Measurements from ENCODE around the gene SLC6A5.

Gene SLC6A5

GRCh38 chr11:20558741-20559140 lies 40.7 kb upstream of the SLC6A5 start:
- H2BK15ac ChIP-seq (ENCODE audit: low read length), result no peak overlapping the region
- no peak overlapping the region for H4K8ac ChIP-seq (ENCODE audit: low read depth, low read length)
- H3K27ac ChIP-seq (replicated peaks; ENCODE audit: low read length), result no peak overlapping the region
- H4K91ac ChIP-seq (ENCODE audit: low read depth, low read length, poor library complexity), result no peak overlapping the region
- H3K4me2 ChIP-seq (ENCODE audit: insufficient read depth, low read length, poor library complexity, severe bottlenecking), result no peak overlapping the region
- H2AK5ac ChIP-seq (ENCODE audit: low read depth, low read length), result no peak overlapping the region
- no peak overlapping the region for H3K4ac ChIP-seq (ENCODE audit: low read length)
- no peak overlapping the region for H2BK120ac ChIP-seq (ENCODE audit: low read depth, low read length)
- no peak overlapping the region for H3K9ac ChIP-seq (ENCODE audit: low read depth, low read length, poor library complexity)
- no peaks in the 10 kb centered on the region for H3K9me3 ChIP-seq (replicated peaks in 1 of 2; ENCODE audit: control insufficient read depth in 2 of 2, insufficient read depth in 1 of 2, low read depth in 1 of 2, low read length in 2 of 2)
- no CpG with 5 or more reads among the region's 4 CpGs for WGBS, 2 donors (ENCODE audit: extremely low coverage in 2 of 2, insufficient read length in 2 of 2, insufficient replicate concordance in 1 of 2)
- H3K4me3 ChIP-seq (ENCODE audit: low read length in 2 of 2), result no peak overlapping the region
- no peaks in the 10 kb centered on the region for H3K79me1 ChIP-seq (ENCODE audit: low read depth, low read length)
- H3K4me1 ChIP-seq (ENCODE audit: control insufficient read depth in 2 of 2, insufficient read depth in 1 of 2, low read depth in 1 of 2, low read length in 2 of 2), result no peaks in the 10 kb centered on the region
- H2AFZ ChIP-seq (ENCODE audit: low read length), result no peak overlapping the region
- H3K23ac ChIP-seq (ENCODE audit: low read depth, low read length, poor library complexity), result no peak overlapping the region
- H2BK12ac ChIP-seq (ENCODE audit: low read length), result no peak overlapping the region
- no peak overlapping the region for H3K14ac ChIP-seq (ENCODE audit: low read length)
- H3K18ac ChIP-seq (ENCODE audit: low read length), result no peak overlapping the region
- no peaks in the 10 kb centered on the region for H3K27me3 ChIP-seq (ENCODE audit: control insufficient read depth in 3 of 3, insufficient read depth in 3 of 3, low read depth in 1 of 3, low read length in 3 of 3)
- no peak for DNase-seq (ENCODE audit: low spot score)
- no peaks in the 10 kb centered on the region for H3K36me3 ChIP-seq (replicated peaks in 1 of 2; ENCODE audit: control insufficient read depth in 2 of 2, insufficient read depth in 2 of 2, low read length in 2 of 2)
- no peak overlapping the region for H2BK5ac ChIP-seq (ENCODE audit: low read length)

DNA sequence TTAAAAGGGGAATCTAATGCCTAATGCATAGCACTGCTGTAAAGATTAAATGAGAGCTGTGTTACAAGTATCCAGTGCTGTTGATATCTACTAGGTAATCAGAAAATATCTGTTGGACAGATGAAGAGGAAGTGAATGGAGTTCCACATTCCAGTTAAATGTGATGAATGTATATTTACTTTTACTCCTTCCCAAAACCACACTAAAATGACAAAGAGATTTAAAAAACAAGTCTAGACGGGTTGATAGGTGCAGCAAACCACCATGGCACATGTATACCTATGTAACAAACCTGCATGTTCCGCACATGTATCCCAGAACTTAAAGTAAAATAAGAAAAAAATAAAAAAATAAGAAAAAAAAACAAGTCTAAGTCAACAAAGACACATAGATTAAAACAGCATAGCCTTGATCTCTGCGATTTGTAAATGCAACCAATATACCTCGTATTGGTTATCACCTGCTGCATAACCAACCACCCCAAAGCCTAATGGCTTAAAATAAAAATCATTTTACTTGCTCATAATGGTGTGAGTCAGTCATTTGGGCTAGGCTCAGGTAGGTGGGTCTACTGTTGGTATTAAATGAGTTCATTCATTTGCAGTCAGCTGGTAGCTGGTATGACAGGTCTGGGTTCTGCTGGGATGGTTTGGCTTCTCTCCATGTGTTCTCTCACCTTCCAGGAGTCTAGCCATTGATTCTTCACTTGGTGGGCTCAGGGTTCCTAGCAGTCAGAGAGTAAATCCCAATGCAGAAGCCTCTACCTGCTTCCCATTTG lies 39.7 kb upstream of the SLC6A5 start:
- no peak overlapping the region for H3K27ac ChIP-seq (replicated peaks; ENCODE audit: low read length)
- H4K91ac ChIP-seq (ENCODE audit: low read depth, low read length, poor library complexity), result no peak overlapping the region
- no CpG with 5 or more reads among the region's 4 CpGs for WGBS, 2 donors (ENCODE audit: extremely low coverage in 2 of 2, insufficient read length in 2 of 2, insufficient replicate concordance in 1 of 2)
- no peak overlapping the region for H2BK120ac ChIP-seq (ENCODE audit: low read depth, low read length)
- H2AK5ac ChIP-seq (ENCODE audit: low read depth, low read length), result no peak overlapping the region
- no peaks in the 10 kb centered on the region for H3K79me1 ChIP-seq (ENCODE audit: low read depth, low read length)
- H3K36me3 ChIP-seq (replicated peaks in 1 of 2; ENCODE audit: control insufficient read depth in 2 of 2, insufficient read depth in 2 of 2, low read length in 2 of 2), result no peaks in the 10 kb centered on the region
- no peaks in the 10 kb centered on the region for H3K4me1 ChIP-seq (ENCODE audit: control insufficient read depth in 2 of 2, insufficient read depth in 1 of 2, low read depth in 1 of 2, low read length in 2 of 2)
- H3K27me3 ChIP-seq (ENCODE audit: control insufficient read depth in 3 of 3, insufficient read depth in 3 of 3, low read depth in 1 of 3, low read length in 3 of 3), result no peaks in the 10 kb centered on the region
- H3K9me3 ChIP-seq (replicated peaks in 1 of 2; ENCODE audit: control insufficient read depth in 2 of 2, insufficient read depth in 1 of 2, low read depth in 1 of 2, low read length in 2 of 2), result no peaks in the 10 kb centered on the region
- H4K8ac ChIP-seq (ENCODE audit: low read depth, low read length), result no peak overlapping the region
- H3K14ac ChIP-seq (ENCODE audit: low read length), result no peak overlapping the region
- no peak overlapping the region for H3K18ac ChIP-seq (ENCODE audit: low read length)
- H2BK15ac ChIP-seq (ENCODE audit: low read length), result no peak overlapping the region
- H2AFZ ChIP-seq (ENCODE audit: low read length), result no peak overlapping the region
- H2BK5ac ChIP-seq (ENCODE audit: low read length), result no peak overlapping the region
- no peak overlapping the region for H3K4ac ChIP-seq (ENCODE audit: low read length)
- no peak overlapping the region for H3K23ac ChIP-seq (ENCODE audit: low read depth, low read length, poor library complexity)
- H3K4me2 ChIP-seq (ENCODE audit: insufficient read depth, low read length, poor library complexity, severe bottlenecking), result no peak overlapping the region
- no peak overlapping the region for H2BK12ac ChIP-seq (ENCODE audit: low read length)
- no peak for DNase-seq (ENCODE audit: low spot score)
- no peak overlapping the region for H3K4me3 ChIP-seq (ENCODE audit: low read length in 2 of 2)
- H3K9ac ChIP-seq (ENCODE audit: low read depth, low read length, poor library complexity), result no peak overlapping the region

DNA sequence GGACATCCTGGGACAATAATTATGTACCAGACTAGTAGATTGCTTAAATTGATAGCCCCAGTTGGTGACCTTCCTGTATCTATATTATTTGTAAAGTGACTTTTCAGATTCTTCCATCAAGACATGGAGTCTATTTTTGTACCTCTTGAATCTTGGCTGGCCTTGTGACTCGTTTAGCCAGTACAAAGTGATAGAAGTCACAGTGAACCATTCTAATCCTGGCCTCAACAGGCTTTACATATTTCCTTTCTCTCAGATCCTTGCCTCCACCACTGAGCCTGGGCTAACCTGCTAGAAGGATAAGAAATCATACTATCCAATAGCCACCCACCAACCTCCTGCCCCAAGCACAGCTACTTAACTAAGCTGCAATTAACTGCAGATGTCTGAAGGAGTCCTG lies 37.5 kb upstream of the SLC6A5 start:
- Histone ChIP-seq H3K23ac (ENCODE audit: low read depth, low read length, poor library complexity) (no peak overlapping the region), H4K91ac (ENCODE audit: low read depth, low read length, poor library complexity) (no peak overlapping the region), H2BK5ac (ENCODE audit: low read length) (no peak overlapping the region), H3K4me1 (ENCODE audit: control insufficient read depth in 2 of 2, insufficient read depth in 1 of 2, low read depth in 1 of 2, low read length in 2 of 2) (no peaks in the 10 kb centered on the region), H3K9ac (ENCODE audit: low read depth, low read length, poor library complexity) (no peak overlapping the region), H3K4me2 (ENCODE audit: insufficient read depth, low read length, poor library complexity, severe bottlenecking) (no peak overlapping the region), H3K27ac (replicated peaks; ENCODE audit: low read length) (no peak overlapping the region), H3K79me1 (ENCODE audit: low read depth, low read length) (no peaks in the 10 kb centered on the region), H3K14ac (ENCODE audit: low read length) (no peak overlapping the region), H2AK5ac (ENCODE audit: low read depth, low read length) (no peak overlapping the region), H2BK12ac (ENCODE audit: low read length) (no peak overlapping the region), H3K27me3 (ENCODE audit: control insufficient read depth in 3 of 3, insufficient read depth in 3 of 3, low read depth in 1 of 3, low read length in 3 of 3) (no peaks in the 10 kb centered on the region), H3K4me3 (ENCODE audit: low read length in 2 of 2) (no peak overlapping the region), H3K9me3 (replicated peaks in 1 of 2; ENCODE audit: control insufficient read depth in 2 of 2, insufficient read depth in 1 of 2, low read depth in 1 of 2, low read length in 2 of 2) (no peaks in the 10 kb centered on the region), H2BK15ac (ENCODE audit: low read length) (no peak overlapping the region), H3K36me3 (replicated peaks in 1 of 2; ENCODE audit: control insufficient read depth in 2 of 2, insufficient read depth in 2 of 2, low read length in 2 of 2) (no peaks in the 10 kb centered on the region), H3K18ac (ENCODE audit: low read length) (no peak overlapping the region), H2AFZ (ENCODE audit: low read length) (no peak overlapping the region), H3K4ac (ENCODE audit: low read length) (no peak overlapping the region), H4K8ac (ENCODE audit: low read depth, low read length) (no peak overlapping the region), H2BK120ac (ENCODE audit: low read depth, low read length) (no peak overlapping the region)
- no CpG with 5 or more reads among the region's 1 CpG for WGBS, 2 donors (ENCODE audit: extremely low coverage in 2 of 2, insufficient read length in 2 of 2, insufficient replicate concordance in 1 of 2)
- no peak for DNase-seq (ENCODE audit: low spot score)

GRCh38 chr11:20563866-20564265 lies 35.5 kb upstream of the SLC6A5 start:
- no peak overlapping the region for H2BK12ac ChIP-seq (ENCODE audit: low read length)

More at GRCh38 chr11:20563866-20564265, 35.5 kb upstream of the SLC6A5 start:
- Histone ChIP-seq H2BK5ac (ENCODE audit: low read length) (no peak overlapping the region), H3K79me1 (ENCODE audit: low read depth, low read length) (no peaks in the 10 kb centered on the region), H3K9me3 (replicated peaks in 1 of 2; ENCODE audit: control insufficient read depth in 2 of 2, insufficient read depth in 1 of 2, low read depth in 1 of 2, low read length in 2 of 2) (no peaks in the 10 kb centered on the region), H2AFZ (ENCODE audit: low read length) (no peak overlapping the region), H2BK120ac (ENCODE audit: low read depth, low read length) (no peak overlapping the region), H3K36me3 (replicated peaks in 1 of 2; ENCODE audit: control insufficient read depth in 2 of 2, insufficient read depth in 2 of 2, low read length in 2 of 2) (no peaks in the 10 kb centered on the region), H3K23ac (ENCODE audit: low read depth, low read length, poor library complexity) (no peak overlapping the region), H3K9ac (ENCODE audit: low read depth, low read length, poor library complexity) (no peak overlapping the region), H3K4ac (ENCODE audit: low read length) (no peak overlapping the region), H2AK5ac (ENCODE audit: low read depth, low read length) (no peak overlapping the region), H4K91ac (ENCODE audit: low read depth, low read length, poor library complexity) (no peak overlapping the region), H3K4me3 (ENCODE audit: low read length in 2 of 2) (no peak overlapping the region), H3K14ac (ENCODE audit: low read length) (no peak overlapping the region), H4K8ac (ENCODE audit: low read depth, low read length) (no peak overlapping the region), H3K27me3 (ENCODE audit: control insufficient read depth in 3 of 3, insufficient read depth in 3 of 3, low read depth in 1 of 3, low read length in 3 of 3) (peaks cover 0 to 2% (median 0%) of the 10 kb centered on the region in 3 experiments), H2BK15ac (ENCODE audit: low read length) (no peak overlapping the region), H3K4me2 (ENCODE audit: insufficient read depth, low read length, poor library complexity, severe bottlenecking) (no peak overlapping the region), H3K27ac (replicated peaks; ENCODE audit: low read length) (no peak overlapping the region), H3K4me1 (ENCODE audit: control insufficient read depth in 2 of 2, insufficient read depth in 1 of 2, low read depth in 1 of 2, low read length in 2 of 2) (no peaks in the 10 kb centered on the region), H3K18ac (ENCODE audit: low read length) (no peak overlapping the region)
- DNase-seq (ENCODE audit: low spot score), result no peak

Measured in neuronal stem cell (in vitro differentiated cells).